Adrenal gland (tissue), 5 donors: Measurements from ENCODE around the gene SPOCK1.

ENCODE experiments used
- POLR2A ChIP-seq, 2 donors: fragments of 450-650 bp; IDR thresholded peaks; one replicate each; pipeline ENCODE4 v1.6.1; 2017; ENCODE audit warnings: antibody characterized with exemption in 2 of 2, mild to moderate bottlenecking in 2 of 2, moderate library complexity in 1 of 2
- TF ChIP-seq, protein P1 (sequence below), 6 experiments: fragments of 450-650 bp in 4 of 6; fragments of 200-600 bp in 2 of 6; sonication (generic) in 1 of 6; IDR thresholded peaks; 1 replicate in 5 of 6; 2 replicates in 1 of 6; pipeline versions ENCODE4 v1.5.1 to v1.8.0; 2016 to 2021; ENCODE audit warnings: antibody characterized with exemption in 6 of 6, mild to moderate bottlenecking in 2 of 6, moderate library complexity in 1 of 6
- donor health status: DM: no; HTN: no; CAD: no.

DNA sequence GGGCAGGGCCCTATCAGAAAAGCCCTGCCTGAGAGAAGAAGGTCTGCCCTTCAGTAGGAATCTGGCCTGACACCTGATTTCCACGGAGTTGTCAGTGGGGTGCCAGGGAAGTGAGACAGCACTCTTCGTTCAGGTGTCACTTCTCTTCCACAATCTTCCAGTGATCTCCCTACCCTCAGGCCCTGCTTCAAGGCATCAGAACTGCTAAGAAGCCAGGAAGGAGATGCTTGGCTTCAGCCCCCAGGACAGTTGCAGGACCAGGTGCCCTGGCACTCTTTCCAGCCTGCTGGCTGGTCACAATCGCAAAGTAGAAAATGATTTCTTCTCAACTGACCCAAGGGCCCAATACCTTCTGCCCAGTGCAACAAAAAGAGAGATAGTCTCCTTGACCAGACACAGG lies 50.3 kb downstream of the SPOCK1 start:
- TF ChIP-seq, protein P1, sequence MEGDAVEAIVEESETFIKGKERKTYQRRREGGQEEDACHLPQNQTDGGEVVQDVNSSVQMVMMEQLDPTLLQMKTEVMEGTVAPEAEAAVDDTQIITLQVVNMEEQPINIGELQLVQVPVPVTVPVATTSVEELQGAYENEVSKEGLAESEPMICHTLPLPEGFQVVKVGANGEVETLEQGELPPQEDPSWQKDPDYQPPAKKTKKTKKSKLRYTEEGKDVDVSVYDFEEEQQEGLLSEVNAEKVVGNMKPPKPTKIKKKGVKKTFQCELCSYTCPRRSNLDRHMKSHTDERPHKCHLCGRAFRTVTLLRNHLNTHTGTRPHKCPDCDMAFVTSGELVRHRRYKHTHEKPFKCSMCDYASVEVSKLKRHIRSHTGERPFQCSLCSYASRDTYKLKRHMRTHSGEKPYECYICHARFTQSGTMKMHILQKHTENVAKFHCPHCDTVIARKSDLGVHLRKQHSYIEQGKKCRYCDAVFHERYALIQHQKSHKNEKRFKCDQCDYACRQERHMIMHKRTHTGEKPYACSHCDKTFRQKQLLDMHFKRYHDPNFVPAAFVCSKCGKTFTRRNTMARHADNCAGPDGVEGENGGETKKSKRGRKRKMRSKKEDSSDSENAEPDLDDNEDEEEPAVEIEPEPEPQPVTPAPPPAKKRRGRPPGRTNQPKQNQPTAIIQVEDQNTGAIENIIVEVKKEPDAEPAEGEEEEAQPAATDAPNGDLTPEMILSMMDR (IDR thresholded peaks at IDR 0.05), result no peak
- TF ChIP-seq POLR2A (IDR thresholded peaks at IDR 0.05), result no peak
